HG03575 (cell line): Measurements from ENCODE around the gene IL18RAP.

Experiments used
- ATAC-seq: cut with Tn5 transposase; IDR thresholded peaks from one replicate; pipeline ENCODE4 v1.9.1; 2021; ENCODE audit not compliant: unreplicated experiment, insufficient number of reproducible peaks, low FRiP score; ENCODE audit errors: extremely low read depth

IL18RAP gene, protein sequence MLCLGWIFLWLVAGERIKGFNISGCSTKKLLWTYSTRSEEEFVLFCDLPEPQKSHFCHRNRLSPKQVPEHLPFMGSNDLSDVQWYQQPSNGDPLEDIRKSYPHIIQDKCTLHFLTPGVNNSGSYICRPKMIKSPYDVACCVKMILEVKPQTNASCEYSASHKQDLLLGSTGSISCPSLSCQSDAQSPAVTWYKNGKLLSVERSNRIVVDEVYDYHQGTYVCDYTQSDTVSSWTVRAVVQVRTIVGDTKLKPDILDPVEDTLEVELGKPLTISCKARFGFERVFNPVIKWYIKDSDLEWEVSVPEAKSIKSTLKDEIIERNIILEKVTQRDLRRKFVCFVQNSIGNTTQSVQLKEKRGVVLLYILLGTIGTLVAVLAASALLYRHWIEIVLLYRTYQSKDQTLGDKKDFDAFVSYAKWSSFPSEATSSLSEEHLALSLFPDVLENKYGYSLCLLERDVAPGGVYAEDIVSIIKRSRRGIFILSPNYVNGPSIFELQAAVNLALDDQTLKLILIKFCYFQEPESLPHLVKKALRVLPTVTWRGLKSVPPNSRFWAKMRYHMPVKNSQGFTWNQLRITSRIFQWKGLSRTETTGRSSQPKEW

DNA sequence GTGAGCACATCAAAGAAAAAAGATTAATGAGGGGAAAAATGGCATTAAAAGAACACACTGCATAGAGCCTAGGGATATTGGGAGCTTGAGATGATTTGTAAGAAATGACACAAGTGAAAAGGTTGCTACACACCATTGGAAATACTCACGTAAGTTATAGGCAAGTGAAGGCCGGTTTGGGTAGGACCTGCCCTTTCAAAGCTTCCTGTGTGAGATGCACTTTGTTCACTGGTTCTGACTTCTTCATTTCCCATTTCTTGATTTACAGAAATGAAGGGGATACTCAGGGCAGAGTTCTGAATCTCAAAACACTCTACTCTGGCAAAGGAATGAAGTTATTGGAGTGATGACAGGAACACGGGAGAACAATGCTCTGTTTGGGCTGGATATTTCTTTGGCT, at the start of gene IL18RAP:
IL18RAP (plus strand) TSS at position 251 of the 400 bp plus-strand sequence; CDS start at position 369, 118 bp downstream.
- no peak for ATAC-seq

DNA sequence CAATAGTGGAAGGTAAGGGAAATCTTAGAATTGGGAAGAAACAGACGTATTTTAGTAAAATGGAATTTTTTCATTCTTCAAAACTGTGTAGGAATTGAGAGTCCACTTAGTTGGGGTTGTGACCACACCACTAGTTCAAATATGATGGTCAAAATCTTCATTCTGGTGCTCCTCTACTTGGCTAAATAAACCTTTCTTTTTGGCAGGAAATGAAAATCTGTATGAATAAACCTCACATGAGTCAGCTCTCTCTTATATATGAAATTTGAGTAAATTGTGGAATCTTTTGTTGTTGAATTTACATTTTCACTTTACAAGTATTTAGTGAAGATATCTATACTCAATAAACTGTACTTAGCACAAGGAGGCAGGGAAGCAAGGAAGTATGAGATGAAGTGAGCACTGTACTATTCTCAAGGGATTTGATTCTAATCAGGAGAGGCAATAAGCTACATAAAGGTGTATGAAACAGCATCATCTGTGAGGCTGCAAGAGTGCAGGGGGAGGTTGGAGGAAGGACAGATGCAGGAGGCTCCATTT, 46.8 kb upstream of the IL18RAP start:
- ATAC-seq, result no peak

DNA sequence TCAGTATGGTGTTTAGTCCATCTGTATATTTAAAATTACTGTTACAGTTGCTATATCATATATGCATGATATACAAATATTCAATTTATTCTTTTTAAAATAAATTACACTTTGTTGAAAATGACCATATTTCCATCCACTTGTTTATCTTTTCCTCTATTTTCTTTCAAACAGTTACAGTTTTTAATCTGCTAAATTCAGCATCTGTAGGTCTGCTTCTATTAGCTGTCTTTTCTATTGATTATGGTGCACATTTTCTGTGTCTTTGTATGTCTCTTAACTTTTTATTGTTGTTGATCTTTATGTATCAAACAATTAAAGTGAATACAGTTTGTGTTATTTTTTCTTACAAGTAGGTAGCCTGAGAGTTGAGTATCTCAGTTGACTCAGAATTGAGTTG, 39.2 kb upstream of the IL18RAP start:
- ATAC-seq, result no peak

DNA sequence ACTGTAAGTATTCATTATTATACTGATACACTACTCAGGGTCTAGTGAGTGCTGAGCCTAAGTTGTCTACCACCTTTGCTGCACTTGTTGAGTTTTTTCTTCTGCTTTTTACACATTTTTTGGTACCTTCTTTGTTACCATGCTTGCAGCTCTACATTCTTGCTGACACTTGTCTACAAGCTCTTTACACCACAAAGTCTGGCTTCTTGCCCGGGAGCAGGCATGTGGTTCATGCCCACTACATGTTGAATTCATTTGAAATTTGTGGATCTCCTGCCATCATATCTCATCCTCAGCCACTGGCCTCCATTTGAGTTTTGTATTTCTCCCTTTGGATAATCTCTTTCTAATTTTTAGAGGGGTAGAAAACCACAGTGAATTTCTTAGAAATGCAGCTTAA, 37.4 kb upstream of the IL18RAP start:
- no peak for ATAC-seq

DNA sequence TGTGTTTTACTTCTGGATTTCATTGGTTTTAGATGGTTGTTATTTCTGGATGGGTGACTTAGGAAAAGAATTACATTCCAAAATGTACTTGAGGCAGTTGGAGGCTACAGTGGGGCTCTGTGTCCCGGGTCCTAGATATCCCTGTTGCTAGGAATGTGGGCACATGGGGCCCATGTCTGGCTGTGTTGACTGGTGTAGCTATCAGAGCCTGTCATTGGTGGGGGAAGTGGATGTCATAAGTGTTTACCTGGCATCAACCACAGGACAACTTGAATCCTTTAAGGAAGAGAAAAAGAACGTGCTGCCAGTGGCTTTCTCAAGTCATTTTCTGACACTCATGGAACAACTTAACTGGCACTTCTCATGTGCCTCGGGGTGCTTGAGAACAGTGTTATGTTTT, 37.0 kb upstream of the IL18RAP start:
- no peak for ATAC-seq

DNA sequence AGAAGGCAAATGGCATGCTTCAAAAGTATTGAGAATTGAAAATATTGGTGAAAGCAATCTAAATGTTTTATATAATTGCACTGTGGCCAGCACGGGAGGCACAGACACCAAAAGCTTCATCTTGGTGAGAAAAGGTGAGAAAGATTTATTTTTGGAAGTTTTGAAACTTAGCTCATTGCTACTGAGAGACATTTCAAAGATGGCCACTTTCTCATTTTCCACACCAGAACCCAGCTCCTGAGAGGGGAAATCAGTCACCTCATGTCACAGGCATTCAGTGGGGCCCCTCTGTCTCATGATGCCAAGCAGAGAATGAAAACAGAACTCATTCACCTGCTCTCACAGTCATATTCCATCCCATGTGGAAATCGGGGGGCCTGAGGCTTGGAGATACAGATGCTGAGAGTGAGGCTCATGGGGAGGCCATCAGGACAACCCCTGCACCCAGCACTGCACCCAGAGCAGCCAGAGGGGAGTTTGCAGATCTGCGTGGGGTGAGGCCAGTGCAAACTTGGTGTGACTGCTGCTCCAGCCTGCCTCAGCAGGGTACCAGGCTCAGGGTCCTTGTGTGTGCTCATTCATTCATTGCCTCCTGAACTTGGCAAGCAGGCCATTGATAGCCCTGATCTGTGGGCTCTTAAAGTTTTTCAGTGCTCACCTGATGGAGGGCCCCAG, 36.0 kb upstream of the IL18RAP start:
- no peak for ATAC-seq

DNA sequence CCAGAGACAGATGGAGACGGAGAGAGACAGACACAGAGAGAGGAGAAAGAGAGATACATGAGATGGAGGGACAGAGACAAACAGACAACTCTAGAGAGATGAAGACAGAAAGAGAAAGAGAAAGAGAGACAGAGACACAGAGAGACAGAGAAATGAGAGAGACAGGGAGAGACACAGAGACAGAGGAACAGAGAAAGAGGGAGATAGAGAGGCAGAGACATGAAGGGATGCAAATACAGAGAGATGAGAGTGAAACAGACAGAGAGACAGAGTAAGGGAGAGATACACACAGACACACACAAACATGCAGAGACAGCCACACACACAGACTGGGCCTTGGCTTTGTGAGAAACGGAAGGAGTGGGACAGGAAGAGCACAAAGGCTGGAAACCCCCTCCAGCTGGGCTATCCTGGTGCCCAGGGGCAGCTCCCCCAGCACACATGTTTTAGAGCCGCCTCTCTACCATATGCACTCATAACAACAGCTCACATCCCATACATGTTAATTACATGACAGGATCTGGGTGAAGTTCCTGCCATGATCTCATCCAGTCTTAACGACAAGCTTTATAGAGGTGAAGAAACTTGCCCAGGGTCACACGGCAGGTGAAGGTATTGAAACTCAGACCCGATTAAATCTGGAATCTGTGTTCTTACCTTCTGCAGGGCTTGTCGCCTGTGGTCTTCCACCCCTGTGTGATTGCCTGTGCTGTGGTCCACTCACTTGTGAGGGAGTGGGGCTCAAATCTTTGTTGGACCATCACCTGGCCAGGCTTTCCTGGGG, 35.0 kb upstream of the IL18RAP start:
- ATAC-seq, result no peak

DNA sequence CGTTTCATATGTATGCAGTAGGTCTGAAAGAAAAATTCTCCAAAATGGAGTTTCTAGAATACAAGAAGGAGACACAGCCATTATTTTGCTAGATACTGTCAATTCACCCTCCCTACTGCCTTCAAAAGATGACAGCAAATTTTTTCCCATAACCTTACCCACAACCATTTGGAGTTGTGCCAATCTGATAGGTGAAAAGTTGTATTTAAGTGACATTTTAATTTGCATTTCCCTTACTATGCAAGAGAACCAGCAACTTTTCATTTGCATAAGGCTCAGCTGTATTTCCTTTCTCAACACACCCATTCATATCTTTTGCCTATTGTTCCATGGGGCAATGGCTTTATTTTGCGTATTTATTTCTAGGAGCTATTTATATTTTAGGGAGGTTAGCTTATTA, 31.4 kb upstream of the IL18RAP start:
- ATAC-seq, result no peak

DNA sequence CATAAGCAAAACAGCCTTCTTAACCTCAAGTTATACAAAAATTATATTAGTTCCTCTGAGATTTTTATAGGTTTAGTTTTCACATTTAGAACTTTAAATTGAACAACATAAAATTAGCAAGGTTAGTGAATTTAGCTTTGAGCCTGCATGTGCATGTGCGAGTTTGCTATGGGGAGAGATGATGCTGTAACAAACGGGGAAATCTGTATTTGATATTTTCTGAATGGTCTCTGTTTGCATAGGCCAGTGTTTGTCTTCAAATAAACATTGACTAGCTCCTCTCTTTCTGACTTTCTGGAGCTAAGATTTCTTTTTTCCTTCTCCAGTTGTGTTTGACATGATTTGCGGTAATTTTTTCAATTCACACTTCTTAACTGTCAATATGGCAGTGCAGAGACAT, 30.9 kb upstream of the IL18RAP start:
- ATAC-seq, result no peak

DNA sequence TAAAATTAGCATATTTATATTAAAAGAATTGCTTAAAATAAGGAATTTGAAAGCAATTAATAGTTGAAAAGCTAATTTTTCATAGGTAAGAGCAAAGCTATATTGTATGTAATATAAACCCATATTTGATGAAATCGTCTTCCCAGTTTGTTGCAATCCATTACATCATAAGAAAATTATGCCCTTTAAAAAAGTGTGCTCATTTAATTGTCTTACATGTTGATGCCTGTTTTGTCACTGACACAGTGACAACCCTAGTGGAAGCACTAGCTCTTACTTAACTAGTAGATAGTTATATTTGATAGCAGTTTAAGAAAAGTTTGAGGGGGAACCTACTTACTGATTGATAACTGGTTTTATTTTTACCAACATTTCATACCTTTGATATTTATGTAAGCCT, 30.0 kb upstream of the IL18RAP start:
- no peak for ATAC-seq

DNA sequence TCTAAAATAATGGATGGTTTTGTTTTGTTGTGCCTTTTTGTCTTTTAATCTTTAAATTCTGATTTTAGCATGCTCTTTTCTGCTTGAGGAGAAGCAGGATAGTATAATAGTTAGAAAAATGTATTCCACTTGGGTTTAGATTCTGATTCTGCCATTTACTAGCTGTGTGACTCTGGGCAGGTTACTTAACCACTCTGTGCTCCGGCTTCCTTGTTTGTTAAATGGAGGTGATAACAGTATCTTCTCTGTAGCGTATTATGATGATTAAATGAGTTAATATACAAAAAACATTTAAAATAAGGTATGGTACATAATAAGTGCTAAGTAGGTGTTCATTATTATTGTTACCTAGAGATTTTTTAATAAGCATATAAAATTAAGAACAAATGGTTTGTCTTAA, 26.9 kb upstream of the IL18RAP start:
- ATAC-seq, result no peak

DNA sequence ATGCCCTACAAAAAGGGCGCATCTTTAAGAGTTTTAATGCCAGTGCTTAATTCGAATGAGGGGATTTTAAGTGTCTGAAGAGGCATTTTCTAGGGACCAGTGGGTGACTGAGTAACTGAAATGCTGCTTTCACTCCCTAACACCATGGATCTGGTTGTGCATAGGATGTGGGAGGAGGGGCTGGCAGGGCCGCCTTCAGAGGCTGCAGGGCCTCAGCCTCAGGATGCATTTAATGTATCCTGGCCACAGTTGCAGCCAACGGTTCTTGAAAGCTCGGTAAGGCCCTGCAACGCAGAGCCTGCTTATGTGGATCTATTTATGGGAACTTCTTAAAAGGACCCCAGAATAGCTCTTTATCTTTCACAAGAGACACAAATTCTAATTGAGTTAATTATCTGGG, 25.8 kb upstream of the IL18RAP start:
- ATAC-seq, result no peak

DNA sequence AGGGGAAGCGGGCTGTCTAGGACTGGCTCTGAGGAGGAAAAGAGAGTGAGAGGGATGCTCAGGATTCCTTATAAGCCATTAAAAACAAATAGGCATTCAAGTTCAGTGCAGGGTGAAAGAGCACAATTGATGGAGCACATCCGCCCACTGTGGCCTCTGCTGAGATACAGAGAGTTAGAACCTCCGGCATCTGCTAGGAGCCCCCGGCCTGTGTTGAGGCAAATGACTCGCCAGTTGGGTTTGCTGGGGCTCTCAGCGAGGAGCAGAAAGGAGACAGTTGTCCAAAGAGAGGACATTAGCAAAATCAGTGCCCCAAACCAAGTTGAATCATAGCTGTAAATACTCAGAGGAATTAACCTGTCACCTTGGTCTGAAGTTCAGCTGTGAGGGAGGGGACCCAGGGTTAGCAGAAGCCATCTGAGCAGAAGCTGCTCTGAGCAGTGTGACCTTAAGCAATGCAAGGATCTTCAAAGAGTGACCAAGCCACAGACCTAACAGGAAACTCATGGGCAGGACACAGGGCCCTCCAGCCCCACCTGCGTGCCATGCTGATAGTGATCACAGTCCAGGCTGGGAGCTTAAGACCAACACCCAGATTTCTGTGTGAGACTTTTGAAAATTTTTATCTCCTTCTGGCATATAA, 23.3 kb upstream of the IL18RAP start:
- no peak for ATAC-seq

DNA sequence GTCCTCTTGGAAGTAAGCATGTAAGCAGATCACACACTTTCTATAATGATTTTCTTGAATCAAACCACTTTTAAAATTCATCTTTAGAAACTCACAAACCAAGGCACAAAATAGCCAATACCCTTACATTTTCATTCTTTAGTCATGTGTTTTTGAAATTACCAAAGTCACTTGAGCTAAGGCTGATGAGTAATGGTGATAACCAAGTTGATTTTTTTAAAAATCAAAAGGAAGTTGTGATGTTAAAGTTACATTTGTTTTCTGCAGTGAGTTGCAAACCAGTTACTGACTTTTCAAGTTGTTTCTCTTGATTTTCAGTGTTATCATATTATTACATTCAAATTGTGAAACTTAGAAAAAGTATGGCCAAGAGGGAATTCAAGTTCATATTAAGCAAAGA, 21.5 kb upstream of the IL18RAP start:
- ATAC-seq, result no peak

DNA sequence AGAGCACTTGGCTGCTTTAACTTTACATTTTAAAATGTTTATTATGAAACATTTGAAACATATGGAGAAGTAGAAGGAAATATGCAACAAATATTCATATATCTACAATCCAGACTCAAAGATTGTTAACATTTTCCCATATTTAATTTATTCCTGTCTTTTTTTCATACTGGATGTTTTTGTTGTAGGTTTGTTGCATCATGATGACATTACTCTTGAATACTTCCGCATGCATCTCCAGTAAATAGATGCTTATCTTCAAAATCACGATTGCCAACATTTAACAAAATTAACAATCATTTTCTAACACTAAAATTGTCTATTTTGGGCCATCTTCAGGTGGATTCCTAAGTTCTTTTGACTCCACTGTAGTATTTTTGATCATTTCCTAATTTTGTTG, 21.1 kb upstream of the IL18RAP start:
- no peak for ATAC-seq

DNA sequence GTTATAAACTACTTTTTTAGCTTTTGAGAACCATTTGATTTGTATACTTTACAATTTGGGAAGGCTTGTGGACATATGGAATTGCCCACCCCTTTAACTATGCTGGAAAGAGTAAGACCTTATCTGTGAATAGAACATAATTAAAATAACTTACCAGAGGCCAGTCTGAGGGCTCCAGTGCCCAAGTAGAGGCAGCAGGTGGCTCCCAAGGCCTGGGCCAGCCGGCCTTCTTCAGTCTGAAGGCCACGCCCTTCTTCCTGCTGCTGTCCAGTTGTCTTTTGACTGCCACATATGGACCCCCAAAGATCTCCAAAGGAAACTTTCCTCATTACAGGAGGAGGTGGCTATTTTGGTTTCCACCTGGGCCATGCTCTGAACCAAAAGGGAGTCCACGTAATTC, 12.0 kb upstream of the IL18RAP start:
- no peak for ATAC-seq

DNA sequence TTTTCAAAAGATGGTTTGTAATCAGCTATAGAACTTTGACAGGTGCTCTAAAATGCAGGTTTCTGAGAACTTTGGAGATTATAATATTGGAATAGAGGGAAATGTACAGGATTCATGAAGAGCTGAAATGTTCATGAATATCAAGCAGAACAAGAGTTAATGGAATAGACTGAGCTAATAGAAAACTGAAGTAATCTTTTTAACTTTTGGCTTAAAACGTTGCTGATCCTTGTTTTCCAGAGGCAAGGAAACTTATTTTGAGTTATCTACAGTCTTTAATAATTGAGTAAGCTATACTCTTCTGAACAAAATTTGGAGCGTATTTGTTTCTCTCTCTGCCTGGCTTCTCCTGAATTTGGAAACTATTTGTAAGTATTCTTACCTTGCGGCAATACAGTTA, 10.8 kb upstream of the IL18RAP start:
- ATAC-seq, result no peak

DNA sequence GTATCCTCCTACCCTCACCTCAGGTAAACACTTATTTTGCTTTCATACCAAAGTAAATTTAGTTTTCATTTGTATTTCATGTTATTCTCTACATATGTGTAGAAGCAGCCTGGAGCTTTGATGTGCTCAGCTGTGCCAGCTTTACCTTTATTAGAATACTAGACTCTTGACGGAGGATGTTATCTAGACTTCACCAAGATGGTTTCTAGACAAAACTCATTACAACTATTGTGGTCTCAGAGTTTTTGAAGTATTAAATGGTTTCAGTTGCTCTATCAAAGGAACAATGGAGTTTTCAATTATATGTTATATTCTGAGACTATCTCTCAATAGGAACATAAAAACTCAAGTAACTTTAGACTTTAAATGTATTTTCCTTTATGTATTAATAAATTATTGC, 5.0 kb upstream of the IL18RAP start:
- no peak for ATAC-seq

DNA sequence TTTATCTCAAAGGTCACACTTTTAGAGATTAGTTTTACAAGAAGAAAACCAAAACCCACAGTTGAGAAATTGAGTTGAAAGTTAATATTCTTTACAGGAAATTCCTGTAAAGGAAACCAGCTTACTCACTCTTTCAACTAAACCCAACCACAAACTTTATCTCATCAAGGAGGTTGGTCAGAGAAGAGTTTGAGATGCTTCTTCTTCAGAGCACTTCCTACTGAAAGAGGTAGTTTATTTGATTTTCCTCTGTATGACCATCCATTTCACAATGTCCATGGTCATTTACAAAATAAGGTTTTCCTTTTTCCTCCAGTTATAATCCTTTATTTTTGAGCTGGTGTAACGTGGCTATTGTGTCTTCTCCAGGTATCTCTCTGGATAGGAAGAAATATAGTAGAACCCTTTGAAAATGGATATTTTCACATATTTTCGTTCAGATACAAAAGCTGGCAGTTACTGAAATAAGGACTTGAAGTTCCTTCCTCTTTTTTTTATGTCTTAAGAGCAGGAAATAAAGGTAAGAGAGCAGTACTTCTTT, 4.5 kb upstream of the IL18RAP start:
- ATAC-seq, result peak; percentile 93
